GM19463 (cell line): ENCODE results near the gene MYL10.

Experiments used
- ATAC-seq: cut with Tn5 transposase; IDR thresholded peaks from one replicate; pipeline ENCODE4 v1.9.1; 2021; ENCODE audit warnings: mild to moderate bottlenecking, moderate library complexity; ENCODE audit not compliant: unreplicated experiment

Gene MYL10

DNA sequence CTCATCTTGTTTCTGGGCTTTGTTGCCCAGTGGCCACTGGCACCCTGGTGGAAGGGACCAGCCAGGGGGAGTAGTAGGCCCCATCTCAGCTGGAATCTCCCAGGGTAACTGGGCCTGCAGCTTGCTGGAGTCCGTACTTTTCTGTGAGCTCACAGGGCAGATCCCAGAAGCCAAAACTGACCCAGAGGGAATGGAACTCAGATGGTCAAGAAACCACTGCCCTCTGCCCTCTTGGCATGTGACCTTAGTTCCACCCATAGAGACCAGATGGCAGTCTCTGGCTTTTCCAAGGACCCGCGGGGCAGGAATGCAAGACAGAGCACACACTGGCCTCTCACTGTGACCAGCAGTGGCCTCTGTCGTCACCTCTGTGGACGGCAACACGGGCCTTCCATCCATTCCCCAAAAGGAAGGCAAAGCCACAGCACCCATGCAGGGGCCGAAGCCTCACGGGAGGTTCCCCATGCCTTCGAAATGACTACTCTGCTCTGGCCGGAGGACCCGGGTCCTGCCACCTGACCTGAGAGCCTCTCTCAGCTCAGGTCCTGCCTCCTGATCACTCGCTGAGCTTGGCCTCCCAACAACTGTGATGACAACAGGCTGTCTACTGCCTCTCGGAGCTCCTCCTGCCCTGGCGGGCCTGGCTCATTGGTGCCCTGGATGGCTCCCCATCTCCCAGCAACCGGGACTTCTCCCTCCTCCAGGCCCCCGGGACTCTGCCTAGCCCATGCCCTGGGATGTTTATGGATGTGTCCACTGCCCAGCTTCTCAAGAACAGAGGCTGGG, 29.9 kb downstream of the MYL10 start:
- no peak for ATAC-seq

- ATAC-seq, result no peak
Observed at GRCh38 chr7:101598422-101598985, 30.6 kb downstream of the MYL10 start.

GRCh38 chr7:101597941-101598340, 31.2 kb downstream of the MYL10 start:
- ATAC-seq, result no peak

DNA sequence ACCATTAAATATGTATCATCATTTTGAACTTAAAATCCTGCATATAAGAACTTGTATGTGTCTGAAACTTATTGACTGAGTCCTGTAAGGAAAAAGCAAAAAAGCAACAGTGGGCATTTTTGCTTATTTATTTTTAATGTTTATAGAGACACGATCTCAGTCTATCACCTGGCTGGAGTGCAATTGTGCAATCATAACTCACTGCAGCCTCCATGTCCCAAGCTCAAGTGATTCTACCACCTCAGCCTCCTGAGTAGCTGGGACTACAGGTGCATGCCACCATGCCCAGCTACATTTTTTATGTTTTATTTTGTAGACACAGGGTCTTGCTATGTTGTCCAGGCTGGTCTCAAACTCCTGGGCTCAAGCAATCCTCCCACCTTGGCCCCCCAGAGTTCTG, 32.2 kb downstream of the MYL10 start:
- ATAC-seq, result no peak

- no peak for ATAC-seq
Observed at GRCh38 chr7:101595766-101596537, 33.1 kb downstream of the MYL10 start.

DNA sequence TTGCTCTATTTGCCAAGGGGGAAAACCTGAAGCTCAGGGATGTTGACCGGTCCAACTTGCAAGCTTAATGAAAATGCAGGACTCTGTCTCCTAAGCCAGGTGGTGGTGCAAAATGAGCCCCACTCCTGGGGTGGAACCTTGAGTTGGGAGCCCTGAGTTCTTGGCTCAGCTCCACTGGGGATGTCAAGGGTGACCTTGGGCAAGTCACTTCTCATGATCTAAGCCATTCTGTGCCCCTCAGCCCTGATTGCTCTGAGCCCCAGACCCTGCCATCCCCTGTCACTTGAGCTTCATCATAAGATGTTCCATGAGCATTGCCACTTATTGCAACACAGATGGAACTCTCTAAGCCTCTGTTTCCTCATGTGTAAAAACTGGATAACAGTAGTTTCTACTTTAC, 33.9 kb downstream of the MYL10 start:
- ATAC-seq, result no peak

DNA sequence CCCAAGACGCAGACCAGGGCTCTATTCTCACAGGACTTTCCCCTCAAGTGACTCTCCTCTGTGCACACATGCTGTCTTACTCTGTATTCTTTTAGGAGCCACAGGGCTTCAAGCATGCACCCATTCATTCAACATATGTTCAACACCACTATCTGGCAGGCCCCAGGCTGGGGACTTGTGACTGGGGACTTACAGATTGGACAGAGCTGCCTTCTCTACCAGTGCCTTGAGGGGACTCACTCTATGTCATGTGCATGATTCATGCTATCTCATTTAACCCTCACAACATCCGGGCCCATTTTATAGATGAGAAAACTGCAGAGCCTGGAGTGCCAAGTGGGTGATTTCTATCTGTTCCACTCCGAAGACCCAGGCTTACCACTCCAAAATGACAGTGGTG, 34.3 kb downstream of the MYL10 start:
- no peak for ATAC-seq

GRCh38 chr7:101593556-101593955, 35.5 kb downstream of the MYL10 start:
- no peak for ATAC-seq

DNA sequence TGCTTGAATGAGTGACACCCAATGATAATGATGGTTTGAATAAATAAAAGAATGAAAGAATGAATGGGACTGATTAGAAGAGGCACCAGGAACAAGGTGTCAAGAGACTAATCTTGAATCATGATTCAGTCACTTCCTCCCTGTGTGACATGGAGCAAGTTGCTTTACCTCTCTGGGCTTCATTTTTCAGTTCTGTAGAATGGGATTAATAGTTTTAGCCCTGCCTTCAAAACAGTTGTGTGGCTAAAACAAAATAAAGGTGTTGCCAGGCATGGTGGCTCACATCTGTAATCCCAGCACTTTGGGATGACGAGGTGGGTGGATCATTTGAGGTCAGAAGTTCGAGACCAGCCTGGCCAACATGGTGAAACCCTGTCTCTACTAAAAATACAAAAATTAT, 37.6 kb downstream of the MYL10 start:
- no peak for ATAC-seq

- no peak for ATAC-seq
Observed at GRCh38 chr7:101590663-101591435, 38.2 kb downstream of the MYL10 start.

DNA sequence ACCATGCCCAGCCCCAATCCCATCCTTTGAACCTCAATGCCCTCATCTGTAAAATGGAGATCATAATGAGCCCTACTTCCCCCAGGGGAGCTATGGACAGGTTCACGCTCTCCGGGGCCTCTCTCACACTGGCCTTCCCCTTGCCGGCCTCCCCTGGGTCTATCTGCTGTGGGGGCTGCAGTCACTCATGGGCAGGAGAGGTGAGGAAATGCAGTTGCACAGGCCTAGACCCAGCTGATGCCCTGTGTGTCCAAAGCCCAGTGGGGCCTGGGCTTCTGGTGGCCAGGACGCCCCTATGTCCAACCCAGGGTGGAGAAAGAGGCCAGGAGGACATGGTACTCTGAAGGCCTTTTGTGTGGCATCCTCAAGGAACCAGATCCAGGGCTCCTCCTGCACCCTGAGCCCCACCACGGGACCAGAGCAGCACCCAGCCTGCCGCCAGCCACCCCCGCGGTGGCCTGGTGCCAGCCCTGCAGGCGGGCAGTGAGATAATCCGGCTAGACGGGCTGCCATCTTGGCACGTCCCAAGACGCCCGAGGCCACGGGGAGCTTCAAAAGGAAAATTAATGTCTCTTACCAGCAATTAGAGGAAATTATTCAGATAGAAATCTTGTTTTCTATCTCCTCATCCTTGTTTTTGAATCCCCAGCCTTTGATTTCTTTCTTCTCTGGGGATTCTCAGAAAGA, 39.0 kb downstream of the MYL10 start:
- no peak for ATAC-seq

- ATAC-seq, result no peak
Observed at GRCh38 chr7:101589052-101589451, 40.0 kb downstream of the MYL10 start.

DNA sequence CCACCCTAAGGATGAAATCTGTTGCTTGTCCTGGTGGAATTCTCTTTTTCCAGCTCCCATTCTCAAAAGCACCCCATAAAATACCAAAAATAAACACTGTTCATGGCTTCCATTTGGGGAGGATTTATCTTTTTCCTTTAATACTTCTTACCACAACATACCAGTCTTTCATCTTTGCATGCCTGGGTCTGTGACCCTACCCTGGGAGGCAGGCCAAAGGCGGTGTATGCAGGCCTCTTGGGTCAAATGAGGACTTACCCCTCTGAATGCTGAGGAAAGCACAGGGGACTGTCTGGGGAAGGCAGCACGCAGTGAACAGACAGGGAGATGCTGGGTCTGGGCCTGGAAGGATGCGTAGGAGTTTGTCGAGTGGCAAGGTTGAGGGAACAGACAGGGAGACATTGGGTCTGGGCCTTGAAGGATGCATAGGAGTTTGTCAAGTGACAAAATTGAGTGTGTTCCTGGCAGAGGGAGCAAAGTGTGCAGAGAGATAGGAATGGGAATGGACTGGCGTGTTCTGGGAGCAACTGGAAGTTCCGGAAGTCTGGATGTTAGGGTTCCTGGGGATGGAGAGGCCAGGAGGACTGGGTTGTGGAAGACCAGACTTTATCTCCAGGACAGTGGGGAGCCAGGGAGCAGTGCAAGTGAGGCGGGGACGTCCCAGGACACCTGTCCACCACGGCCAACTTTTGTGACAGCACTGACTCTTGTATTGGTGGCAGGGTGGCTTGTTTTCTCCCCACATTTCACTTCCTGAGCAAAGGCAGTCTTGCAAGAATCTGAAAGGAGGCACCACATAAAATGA, 40.8 kb downstream of the MYL10 start:
- no peak for ATAC-seq

GRCh38 chr7:101586906-101587677, 42.0 kb downstream of the MYL10 start:
- no peak for ATAC-seq

GRCh38 chr7:101586078-101586905, 42.8 kb downstream of the MYL10 start:
- ATAC-seq, result no peak

- no peak for ATAC-seq
Observed at GRCh38 chr7:101582971-101583370, 46.1 kb downstream of the MYL10 start.

GRCh38 chr7:101581891-101582290, 47.2 kb downstream of the MYL10 start:
- no peak for ATAC-seq

- ATAC-seq, result no peak
Observed at GRCh38 chr7:101580596-101580995, 48.5 kb downstream of the MYL10 start.
